Lung (tissue), 12 donors: ENCODE measurements around the gene ERC2. TPM values are rescaled to one million over a fixed set of nuclear protein-coding genes. Genes with fewer than 3 reads are reported as not detected.

Experiments
- ATAC-seq: fragments of 200-7000 bp; cut with Tn5 transposase; one replicate; pipeline ENCODE4 v1.9.1; 2020; ENCODE audit warnings: moderate number of reproducible peaks; ENCODE audit not compliant: insufficient read depth, low FRiP score
- DNase-seq, 3 donors: peaks; one replicate each; pipeline ENCODE4 v3.0.0-alpha.2; 2013 to 2017
- H3K27ac ChIP-seq, 2 donors: one replicate each; pipeline ENCODE4 v1.5.1; 2013; ENCODE audit warnings: mild to moderate bottlenecking in 2 of 2, moderate library complexity in 2 of 2, control low read depth in 1 of 2, inconsistent platforms in 1 of 2, low read depth in 1 of 2, low read length in 1 of 2
- H3K27me3 ChIP-seq, 3 donors: one replicate each; pipeline ENCODE4 v1.5.1; 2013; ENCODE audit warnings: low read length in 2 of 3; ENCODE audit not compliant: control insufficient read depth in 3 of 3, insufficient read depth in 3 of 3
- H3K36me3 ChIP-seq, 4 donors: one replicate each; pipeline ENCODE4 v1.5.1; 2013; ENCODE audit warnings: low read length in 4 of 4, mild to moderate bottlenecking in 1 of 4, moderate library complexity in 1 of 4; ENCODE audit not compliant: control insufficient read depth in 4 of 4, insufficient read depth in 4 of 4
- H3K4me1 ChIP-seq, 5 donors: one replicate each; pipeline ENCODE4 v1.5.1; 2013; ENCODE audit warnings: low read length in 5 of 5, mild to moderate bottlenecking in 2 of 5, moderate library complexity in 1 of 5; ENCODE audit not compliant: control insufficient read depth in 5 of 5, insufficient read depth in 5 of 5
- H3K4me3 ChIP-seq: one replicate; pipeline ENCODE4 v1.5.1; 2013; ENCODE audit warnings: mild to moderate bottlenecking, control low read depth, moderate library complexity
- H3K9ac ChIP-seq, 2 donors: one replicate each; pipeline ENCODE4 v1.5.1; 2013; ENCODE audit warnings: low read length in 2 of 2, control low read depth in 1 of 2; ENCODE audit not compliant: insufficient read depth in 1 of 2
- H3K9me3 ChIP-seq, 4 donors: one replicate each; pipeline ENCODE4 v1.5.1; 2013; ENCODE audit warnings: low read length in 3 of 4, mild to moderate bottlenecking in 1 of 4, moderate library complexity in 1 of 4; ENCODE audit not compliant: control insufficient read depth in 4 of 4, insufficient read depth in 3 of 4
- CTCF ChIP-seq: IDR thresholded peaks from 2 replicates; pipeline ENCODE4 v1.5.1; 2012; ENCODE audit warnings: mild to moderate bottlenecking; ENCODE audit errors: control extremely low read depth, extremely low read depth
- WGBS, 2 donors: extraction: QIAGEN DNeasy Blood & Tissue Kit; methylation state at CpG; one replicate each; pipeline ENCODE4 v1.1.7; 2013; 5-methylcytosine and 5-hydroxymethylcytosine counted together
- polyA plus RNA-seq, 2 donors: library from polyadenylated mRNA; stranded (reverse); fragments of 200-250 nt; gene quantifications; one replicate each; pipeline ENCODE4 v1.2.1, GENCODE V29; 2013
- total RNA-seq, 2 donors: library from RNA; depleted of rRNA in 1 of 2; stranded (reverse); fragments of >200 nt in 1 of 2; gene quantifications; one replicate each; pipeline ENCODE4 v1.2.1, GENCODE V29; 2014 to 2021
- donor health status: control.
- donor health status: control.
- donor health status: Bipolar disorder and iron deficiency.
- donor health status: healthy.
- donor health status: DM: yes; HTN: yes; CAD: no.

ERC2 gene
- total and polyA plus RNA-seq, 4 donors = 0.20 to 3.5 (median 0.97) TPM

DNA sequence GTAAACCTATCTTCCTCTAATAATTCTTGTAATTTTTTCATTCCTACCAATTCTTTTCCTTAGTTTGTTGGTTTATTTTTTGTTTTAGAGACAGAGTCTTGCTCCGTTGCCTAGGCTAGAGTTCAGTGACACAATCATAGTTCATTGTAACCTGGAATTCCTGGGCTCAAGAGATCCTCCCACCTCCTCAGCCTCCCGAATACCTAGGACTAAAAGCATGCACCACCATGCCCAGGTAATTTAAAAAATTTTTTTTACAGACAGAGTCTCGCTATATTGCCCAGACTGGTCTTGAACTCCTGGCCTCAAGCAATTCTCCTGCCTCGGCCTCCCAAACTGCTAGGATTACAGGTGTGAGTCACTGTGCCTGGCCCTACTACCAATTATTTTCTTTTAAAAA lies 220.2 kb downstream of the ERC2 start:
- Histone ChIP-seq H3K4me1 (no peaks in the 10 kb centered on the region), H3K4me3 (no peak overlapping the region), H3K27me3 (no peaks in the 10 kb centered on the region), H3K9me3 (no peaks in the 10 kb centered on the region), H3K9ac (no peak overlapping the region), H3K36me3 (no peaks in the 10 kb centered on the region), H3K27ac (no peak overlapping the region)
- DNase-seq (no peak), ATAC-seq (no peak)
- 78 to 87% methylated on average over 4 of the region's 4 CpGs for WGBS, 2 donors
- TF ChIP-seq CTCF = no peak

DNA sequence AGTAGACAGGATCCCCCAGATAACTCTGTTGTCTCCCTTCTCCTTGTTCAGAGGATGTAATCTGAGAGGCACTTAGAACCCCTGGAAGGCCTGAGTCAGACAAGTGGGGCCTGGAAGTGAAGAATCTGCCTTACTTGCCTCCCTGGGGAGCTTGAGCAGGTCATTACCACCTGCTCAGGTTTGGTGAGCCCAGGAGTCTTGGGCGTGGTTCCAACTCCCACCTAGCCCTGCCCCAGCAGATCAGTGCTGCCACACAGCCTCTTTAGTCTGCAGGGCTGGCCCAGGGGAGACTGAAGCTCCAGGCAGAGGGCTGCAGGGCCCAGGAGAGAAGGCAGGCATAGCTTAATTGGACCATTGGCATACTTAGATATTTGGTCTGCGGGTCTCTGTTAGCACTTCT lies 230.0 kb downstream of the ERC2 start:
- Histone ChIP-seq H3K36me3 (no peaks in the 10 kb centered on the region), H3K27me3 (no peaks in the 10 kb centered on the region), H3K4me3 (no peak overlapping the region), H3K9me3 (no peaks in the 10 kb centered on the region), H3K4me1 (no peaks in the 10 kb centered on the region), H3K27ac (no peak overlapping the region), H3K9ac (no peak overlapping the region)
- DNase-seq (no peak), ATAC-seq (no peak)
- TF ChIP-seq CTCF = no peak
- 72 to 86% methylated on average over 2 of the region's 2 CpGs for WGBS, 2 donors

GRCh38 chr3:56233742-56234141 lies 234.5 kb downstream of the ERC2 start:
- no peaks in the 10 kb centered on the region for H3K9me3 ChIP-seq
- DNase-seq = no peak
- no peak for ATAC-seq
- no peak overlapping the region for H3K4me3 ChIP-seq
- TF ChIP-seq CTCF = no peak
- no peaks in the 10 kb centered on the region for H3K4me1 ChIP-seq
- no peak overlapping the region for H3K27ac ChIP-seq
- H3K36me3 ChIP-seq = no peaks in the 10 kb centered on the region
- WGBS, 2 donors = 83 to 89% methylated on average over 3 of the region's 3 CpGs
- no peak overlapping the region for H3K9ac ChIP-seq
- no peaks in the 10 kb centered on the region for H3K27me3 ChIP-seq

GRCh38 chr3:56229311-56229710 lies 239.0 kb downstream of the ERC2 start:
- no peak for DNase-seq
- 69 to 73% methylated on average over 1 of the region's 1 CpG for WGBS, 2 donors
- Histone ChIP-seq H3K9ac (no peak overlapping the region), H3K9me3 (no peaks in the 10 kb centered on the region), H3K36me3 (no peaks in the 10 kb centered on the region), H3K27me3 (no peaks in the 10 kb centered on the region), H3K4me1 (no peaks in the 10 kb centered on the region), H3K27ac (no peak overlapping the region), H3K4me3 (no peak overlapping the region)
- ATAC-seq = no peak
- TF ChIP-seq CTCF = no peak
